H1 (cell line): ENCODE measurements around the gene SH3PXD2A. TPM values are rescaled to one million over a fixed set of nuclear protein-coding genes. Genes with fewer than 3 reads are reported as not detected.

Experiments
- CEBPB ChIP-seq: IDR thresholded peaks from 2 replicates; pipeline ENCODE4 v1.6.1; 2012; ENCODE audit warnings: low read depth, low read length
- CREB1 ChIP-seq: IDR thresholded peaks from 2 replicates; pipeline ENCODE4 v1.6.1; 2012; ENCODE audit warnings: inconsistent platforms
- JUND ChIP-seq: IDR thresholded peaks from 2 replicates; pipeline ENCODE4 v1.6.1; 2011; ENCODE audit warnings: mild to moderate bottlenecking, improper control_type of control experiment, low read length
- KDM1A ChIP-seq: fragments of 200-600, 300-600 bp; sonication (generic); IDR thresholded peaks from 2 replicates; pipeline ENCODE4 v1.7.1; 2016; ENCODE audit warnings: mild to moderate bottlenecking, low read length, borderline replicate concordance
- RBBP5 ChIP-seq: IDR thresholded peaks from 2 replicates; pipeline ENCODE4 v1.7.1; 2012; ENCODE audit warnings: low read depth, mild to moderate bottlenecking, inconsistent platforms, low read length, moderate library complexity, borderline replicate concordance
- RNF2 ChIP-seq: fragments of 200-900, 300-1000 bp; sonication (generic); IDR thresholded peaks from 2 replicates; pipeline ENCODE4 v1.7.1; 2016; ENCODE audit warnings: borderline replicate concordance, low read depth, mild to moderate bottlenecking, antibody characterized with exemption, low read length; ENCODE audit not compliant: poor library complexity, severe bottlenecking; ENCODE audit errors: missing control alignments
- SIX5 ChIP-seq: IDR thresholded peaks from 2 replicates; pipeline ENCODE4 v1.6.1; 2011; ENCODE audit warnings: mild to moderate bottlenecking, low read depth, low read length
- polyA plus RNA-seq, 7 experiments: library from polyadenylated mRNA; depleted of rRNA in 3 of 7; stranded (reverse) in 5 of 7; unstranded in 2 of 7; fragments of >200 nt in 5 of 7; fragments of 200-250 nt in 2 of 7; gene quantifications; 1 replicate in 5 of 7; 2 replicates in 1 of 7; 4 replicates in 1 of 7; pipeline versions ENCODE4 v1.2.1 to v1.2.3, GENCODE V29; 2011 to 2013; ENCODE audit warnings: missing spikeins in 2 of 7, mixed read lengths in 2 of 7
- total RNA-seq: library from RNA; stranded (reverse); fragmentation: NEBNext Ultra II Directional; extraction: Animal tissue kit (Norgen Biotek cat#: 25700); gene quantifications from 2 replicates; pipeline ENCODE4 v1.2.1, GENCODE V29; 2021

Gene SH3PXD2A
- total and polyA plus RNA-seq, 2 of the 8 experiments (the other 6 are each of a cell fraction or from before 2014, with no cell fraction given): 5.4 to 16.3 TPM

GRCh38 chr10:103701380-103702222 is 153.8 kb downstream of the SH3PXD2A start (continued):
- no peak for TF ChIP-seq KDM1A
- TF ChIP-seq RBBP5: no peak
- no peak for TF ChIP-seq SIX5
- TF ChIP-seq RNF2: no peak
- no peak for TF ChIP-seq CEBPB
- no peak for TF ChIP-seq CREB1
- TF ChIP-seq JUND: no peak
